OCI-LY1 (cell line): ENCODE data around the gene BICRAL.

Experiments used
- CTCF ChIP-seq: fragments of 200-600 bp; sonication (generic), shearing (Covaris generic); IDR thresholded peaks from 2 replicates; pipeline ENCODE4 v1.5.1; 2017; ENCODE audit warnings: mild to moderate bottlenecking, antibody characterized with exemption, low read length, moderate library complexity, mixed read lengths
- EZH2 ChIP-seq: fragments of 200-600 bp; sonication (generic), shearing (Covaris generic); IDR thresholded peaks from 2 replicates; pipeline ENCODE4 v1.8.0; 2017; ENCODE audit warnings: borderline replicate concordance, mixed run types, mild to moderate bottlenecking, antibody characterized with exemption, low read length, moderate library complexity, mixed read lengths

- no peak for TF ChIP-seq EZH2
- no peak for TF ChIP-seq CTCF
Observed at GRCh38 chr6:42889815-42890214, 108.0 kb downstream of the BICRAL start.
